Progenitor cell of endocrine pancreas (in vitro differentiated cells): ENCODE results near the gene PATE1. TPM values are rescaled to one million over a fixed set of nuclear protein-coding genes. Genes with fewer than 3 reads are reported as not detected.

Experiments
- DNase-seq: peaks from one replicate; pipeline ENCODE4 v3.0.0; 2021; ENCODE audit warnings: low spot score; ENCODE audit not compliant: unreplicated experiment
- H3K27ac Mint-ChIP-seq: 2 replicates; pipeline ENCODE4 v1.8.0; 2021; ENCODE audit warnings: mild to moderate bottlenecking, moderate library complexity, mixed read lengths
- H3K27me3 Mint-ChIP-seq: 2 replicates; pipeline ENCODE4 v1.8.0; 2021; ENCODE audit warnings: mixed read lengths
- H3K36me3 Mint-ChIP-seq: 2 replicates; pipeline ENCODE4 v1.8.0; 2022; ENCODE audit warnings: mixed read lengths; ENCODE audit not compliant: insufficient read depth
- H3K4me1 Mint-ChIP-seq: 2 replicates; pipeline ENCODE4 v1.8.0; 2021; ENCODE audit warnings: low read depth, mixed read lengths
- H3K4me3 Mint-ChIP-seq: 2 replicates; pipeline ENCODE4 v1.8.0; 2021; ENCODE audit warnings: low read depth, mild to moderate bottlenecking, moderate library complexity, mixed read lengths
- H3K9me3 Mint-ChIP-seq: 2 replicates; pipeline ENCODE4 v1.8.0; 2021; ENCODE audit warnings: low read depth, mixed read lengths
- CTCF ChIP-seq: fragments of 200-600 bp; sonication (generic); IDR thresholded peaks from one replicate; pipeline ENCODE4 v1.5.0; 2021; ENCODE audit warnings: antibody characterized with exemption, mild to moderate bottlenecking; ENCODE audit not compliant: unreplicated experiment
- total RNA-seq: library from RNA; stranded (reverse); gene quantifications from 2 replicates; pipeline ENCODE4 v1.2.1, GENCODE V29; 2021

The PATE1 gene
- total RNA-seq, 1 donor from 2014 or later: not detected

GRCh38 chr11:125784678-125785077, 38.6 kb downstream of the PATE1 start:
- peaks cover 3% of the 10 kb centered on the region for H3K9me3 Mint-ChIP-seq
- H3K27me3 Mint-ChIP-seq: peaks cover 8% of the 10 kb centered on the region
- DNase-seq: no peak
- no peaks in the 10 kb centered on the region for H3K4me1 Mint-ChIP-seq
- TF ChIP-seq CTCF: no peak
- peaks cover 2% of the 10 kb centered on the region for H3K36me3 Mint-ChIP-seq
- no peak overlapping the region for H3K4me3 Mint-ChIP-seq
- no peak overlapping the region for H3K27ac Mint-ChIP-seq

GRCh38 chr11:125787827-125788226, 41.7 kb downstream of the PATE1 start, which contains the start of gene PATE3:
Gene PATE3 (plus strand): TSS chr11:125788127. CDS start chr11:125788152, 25 bp downstream.
- H3K9me3 Mint-ChIP-seq: peaks cover 5% of the 10 kb centered on the region
- peaks cover 6% of the 10 kb centered on the region for H3K27me3 Mint-ChIP-seq
- H3K4me3 Mint-ChIP-seq: no peak within 1 kb of the TSS
- no peak for TF ChIP-seq CTCF
- no peaks in the 10 kb centered on the region for H3K36me3 Mint-ChIP-seq
- H3K4me1 Mint-ChIP-seq: no peaks in the 10 kb centered on the region
- no peak for DNase-seq
- H3K27ac Mint-ChIP-seq: no peak within 1 kb of the TSS

GRCh38 chr11:125790825-125791224, 44.7 kb downstream of the PATE1 start:
- no peak for DNase-seq
- Mint-ChIP-seq H3K27me3 (peaks cover 6% of the 10 kb centered on the region), H3K4me3 (no peak overlapping the region), H3K36me3 (peaks cover 1% of the 10 kb centered on the region), H3K9me3 (peaks cover 29% of the 10 kb centered on the region), H3K4me1 (no peaks in the 10 kb centered on the region), H3K27ac (no peak overlapping the region)
- TF ChIP-seq CTCF: no peak

GRCh38 chr11:125797641-125798040, 51.6 kb downstream of the PATE1 start:
- peaks cover 52% of the 10 kb centered on the region for H3K9me3 Mint-ChIP-seq

More at GRCh38 chr11:125797641-125798040, 51.6 kb downstream of the PATE1 start:
- no peaks in the 10 kb centered on the region for H3K27me3 Mint-ChIP-seq
- no peak overlapping the region for H3K4me3 Mint-ChIP-seq
- no peaks in the 10 kb centered on the region for H3K4me1 Mint-ChIP-seq
- no peak overlapping the region for H3K27ac Mint-ChIP-seq
- H3K36me3 Mint-ChIP-seq: peaks cover 1% of the 10 kb centered on the region
- no peak for TF ChIP-seq CTCF
- no peak for DNase-seq

Other genes with a start within 250 kb of the PATE1 start
- gene EI24, start 176.8 kb upstream of the PATE1 start, total RNA-seq: 68.0 and 74.0 TPM in 2 replicates
- 162 and 164 TPM in 2 replicates for gene STT3A, start 153.4 kb upstream of the PATE1 start, total RNA-seq
- gene CHEK1, start 121.1 kb upstream of the PATE1 start, total RNA-seq: 52.7 and 58.3 TPM in 2 replicates
- 0.50 and 0.55 TPM in 2 replicates for gene ACRV1, start 65.4 kb upstream of the PATE1 start, total RNA-seq
- gene PATE2, start 32.5 kb downstream of the PATE1 start, total RNA-seq: 0.29 TPM in 1 of 2 replicates, not detected in the other
- not detected in 2 replicates for gene PATE3, start 41.8 kb downstream of the PATE1 start, total RNA-seq
- gene PATE4, start 87.0 kb downstream of the PATE1 start, total RNA-seq: not detected in 2 replicates
- gene HYLS1, start 141.4 kb downstream of the PATE1 start, total RNA-seq: 7.7 and 7.9 TPM in 2 replicates
- gene PUS3, start 156.9 kb downstream of the PATE1 start, total RNA-seq: 12.4 and 12.7 TPM in 2 replicates
- 3.0 and 3.8 TPM in 2 replicates for gene DDX25, start 158.2 kb downstream of the PATE1 start, total RNA-seq
- not detected in 2 replicates for gene VSIG10L2, start 199.8 kb downstream of the PATE1 start, total RNA-seq